K562 (cell line): Measurements from ENCODE around the gene CIAO3. TPM values are rescaled to one million over a fixed set of nuclear protein-coding genes. Genes with fewer than 3 reads are reported as not detected.

Experiments used
- CCAR2 ChIP-seq: fragments of 200-400 bp; formaldehyde crosslinking; IDR thresholded peaks from 2 replicates; pipeline ENCODE4 v1.6.1; 2017; ENCODE audit warnings: mild to moderate bottlenecking, low read depth, low read length
- DLX4 ChIP-seq: fragments of 250-450 bp; sonication (Bioruptor Pico); IDR thresholded peaks from 2 replicates; pipeline ENCODE4 v1.6.1; 2021; ENCODE audit warnings: mild to moderate bottlenecking
- ELF4 ChIP-seq: fragments of 450-650 bp; formaldehyde crosslinking; IDR thresholded peaks from 2 replicates; pipeline ENCODE4 v1.4.0; 2022; ENCODE audit warnings: missing genetic modification characterization
- FOXJ2 ChIP-seq: fragments of 200-800 bp; sonication (Bioruptor generic); IDR thresholded peaks from 2 replicates; pipeline ENCODE4 v1.6.1; 2016; ENCODE audit warnings: missing genetic modification characterization, missing compliant biosample characterization
- FOXP4 ChIP-seq: sonication (generic); formaldehyde crosslinking; IDR thresholded peaks from 2 replicates; pipeline ENCODE4 v1.8.0; 2022; ENCODE audit warnings: mild to moderate bottlenecking, missing genetic modification reagents, borderline replicate concordance
- MAFG ChIP-seq: fragments of 450-650 bp; conservative IDR thresholded peaks from 2 replicates; pipeline ENCODE4 v1.6.1; 2016; ENCODE audit warnings: missing genetic modification characterization, missing compliant biosample characterization
- MITF ChIP-seq: IDR thresholded peaks from 2 replicates; pipeline ENCODE4 v1.6.1; 2014; ENCODE audit warnings: antibody characterized with exemption
- MXI1 ChIP-seq: IDR thresholded peaks from 2 replicates; pipeline ENCODE4 v1.6.1; 2011; ENCODE audit warnings: low read depth, mild to moderate bottlenecking, improper control_type of control experiment, low read length
- NFATC3 ChIP-seq: fragments of 450-650 bp; IDR thresholded peaks from 2 replicates; pipeline ENCODE4 v1.6.1; 2017; ENCODE audit warnings: mild to moderate bottlenecking
- NKRF ChIP-seq: fragments of 450-650 bp; IDR thresholded peaks from 2 replicates; pipeline ENCODE4 v1.6.1; 2016; ENCODE audit warnings: borderline replicate concordance
- NR2C1 ChIP-seq, 2 experiments: fragments of 450-650 bp; IDR thresholded peaks; 2 replicates each; pipeline ENCODE4 v1.6.1; 2017; ENCODE audit warnings: mild to moderate bottlenecking in 2 of 2, antibody characterized with exemption in 1 of 2, inconsistent platforms in 1 of 2, missing compliant biosample characterization in 1 of 2, missing genetic modification characterization in 1 of 2
- PHF20 ChIP-seq: fragments of 450-650 bp; IDR thresholded peaks from 2 replicates; pipeline ENCODE4 v1.6.1; 2018; ENCODE audit not compliant: partially characterized antibody
- PML ChIP-seq: IDR thresholded peaks from 2 replicates; pipeline ENCODE4 v1.6.1; 2012; ENCODE audit warnings: low read length, inconsistent platforms
- PURB ChIP-seq: sonication (generic); formaldehyde crosslinking; IDR thresholded peaks from 2 replicates; pipeline ENCODE4 v1.9.0; 2021; ENCODE audit warnings: low read depth, mild to moderate bottlenecking, missing genetic modification reagents
- RUNX1 ChIP-seq: sonication (generic); IDR thresholded peaks from 2 replicates; pipeline ENCODE4 v1.6.1; 2016; ENCODE audit warnings: antibody characterized with exemption, low read depth
- ZBED1 ChIP-seq: IDR thresholded peaks from 2 replicates; pipeline ENCODE4 v1.6.1; 2014
- ZBTB7A ChIP-seq: IDR thresholded peaks from 2 replicates; pipeline ENCODE4 v1.6.1; 2011; ENCODE audit warnings: low read depth, mild to moderate bottlenecking, low read length, moderate library complexity, borderline replicate concordance; ENCODE audit not compliant: control insufficient read depth
- ZNF212 ChIP-seq: fragments of 450-650 bp; formaldehyde crosslinking; IDR thresholded peaks from 2 replicates; pipeline ENCODE4 v1.4.0; 2020; ENCODE audit warnings: mild to moderate bottlenecking
- ZNF277 ChIP-seq: fragments of 250-450 bp; sonication (Bioruptor Pico); IDR thresholded peaks from 2 replicates; pipeline ENCODE4 v1.8.0; 2022; ENCODE audit warnings: inconsistent platforms, mild to moderate bottlenecking, moderate library complexity, borderline replicate concordance
- polyA plus RNA-seq, 8 experiments: library from polyadenylated mRNA; depleted of rRNA in 4 of 8; stranded (reverse) in 5 of 8; unstranded in 3 of 8; fragments of >200 nt; fragmentation: Nextera tagmentation in 2 of 8; fragmentation: Illumina TruSeq in 1 of 8; extraction: Ambion mirVana in 2 of 8; extraction: Trizol in 1 of 8; gene quantifications; 2 replicates each; pipeline versions ENCODE4 v1.2.1 to v1.2.3, GENCODE V29; 2011 to 2014; ENCODE audit warnings: inconsistent platforms in 1 of 8, missing spikeins in 1 of 8
- total RNA-seq, 7 experiments: library from RNA; depleted of rRNA in 6 of 7; stranded (reverse); fragments of >200 nt in 6 of 7; fragmentation: Illumina TruSeq in 2 of 7; extraction: Trizol in 2 of 7; gene quantifications; 2 replicates each; pipeline versions ENCODE4 v1.2.1 to v1.2.3, GENCODE V29; 2011 to 2021; ENCODE audit warnings: low replicate concordance in 1 of 7

Gene CIAO3
- total and polyA plus RNA-seq, 9 of the 15 experiments (the other 6 are each of a cell fraction or from before 2014, with no cell fraction given), result 2.2 to 35.6 (median 18.7) TPM

GRCh38 chr16:715477-716199, 25.2 kb downstream of the CIAO3 start (continued):
- TF ChIP-seq ZNF277 (CRISPR knock-in tag), result no peak
- TF ChIP-seq ZBTB7A, result peak; percentile 75; the same call in 1 of the 2 replicates
- no peak for TF ChIP-seq MXI1
- TF ChIP-seq NKRF, result no peak
- TF ChIP-seq DLX4 (CRISPR knock-in tag), result no peak
- TF ChIP-seq PHF20, result no peak
- TF ChIP-seq ELF4 (CRISPR knock-in tag), result no peak
- TF ChIP-seq PML, result no peak
- TF ChIP-seq CCAR2, result no peak
- no peak for TF ChIP-seq FOXP4
- no peak for TF ChIP-seq PURB (CRISPR knock-in tag)
- no peak for TF ChIP-seq RUNX1
- no peak for TF ChIP-seq ZBED1
- TF ChIP-seq NR2C1 (IDR thresholded peaks at IDR 0.05), result no peak
- TF ChIP-seq NR2C1 (tag; IDR thresholded peaks at IDR 0.05), result no peak
- no peak for TF ChIP-seq NFATC3
- TF ChIP-seq FOXJ2, result no peak
- no peak for TF ChIP-seq MAFG (tag)
- TF ChIP-seq ZNF212 (CRISPR knock-in tag), result no peak
- TF ChIP-seq MITF, result no peak
